GM18499 (cell line): ENCODE results near the gene BAIAP3.
"Not testable (repeated sequence)": the region's sequence is repeated elsewhere in the genome, so short reads cannot be mapped to it uniquely, and the experiment has no call there.

Source experiments
- ATAC-seq: cut with Tn5 transposase; IDR thresholded peaks from one replicate; pipeline ENCODE4 v1.9.1; 2021; ENCODE audit warnings: moderate number of reproducible peaks; ENCODE audit not compliant: insufficient read depth, unreplicated experiment

The BAIAP3 gene, protein sequence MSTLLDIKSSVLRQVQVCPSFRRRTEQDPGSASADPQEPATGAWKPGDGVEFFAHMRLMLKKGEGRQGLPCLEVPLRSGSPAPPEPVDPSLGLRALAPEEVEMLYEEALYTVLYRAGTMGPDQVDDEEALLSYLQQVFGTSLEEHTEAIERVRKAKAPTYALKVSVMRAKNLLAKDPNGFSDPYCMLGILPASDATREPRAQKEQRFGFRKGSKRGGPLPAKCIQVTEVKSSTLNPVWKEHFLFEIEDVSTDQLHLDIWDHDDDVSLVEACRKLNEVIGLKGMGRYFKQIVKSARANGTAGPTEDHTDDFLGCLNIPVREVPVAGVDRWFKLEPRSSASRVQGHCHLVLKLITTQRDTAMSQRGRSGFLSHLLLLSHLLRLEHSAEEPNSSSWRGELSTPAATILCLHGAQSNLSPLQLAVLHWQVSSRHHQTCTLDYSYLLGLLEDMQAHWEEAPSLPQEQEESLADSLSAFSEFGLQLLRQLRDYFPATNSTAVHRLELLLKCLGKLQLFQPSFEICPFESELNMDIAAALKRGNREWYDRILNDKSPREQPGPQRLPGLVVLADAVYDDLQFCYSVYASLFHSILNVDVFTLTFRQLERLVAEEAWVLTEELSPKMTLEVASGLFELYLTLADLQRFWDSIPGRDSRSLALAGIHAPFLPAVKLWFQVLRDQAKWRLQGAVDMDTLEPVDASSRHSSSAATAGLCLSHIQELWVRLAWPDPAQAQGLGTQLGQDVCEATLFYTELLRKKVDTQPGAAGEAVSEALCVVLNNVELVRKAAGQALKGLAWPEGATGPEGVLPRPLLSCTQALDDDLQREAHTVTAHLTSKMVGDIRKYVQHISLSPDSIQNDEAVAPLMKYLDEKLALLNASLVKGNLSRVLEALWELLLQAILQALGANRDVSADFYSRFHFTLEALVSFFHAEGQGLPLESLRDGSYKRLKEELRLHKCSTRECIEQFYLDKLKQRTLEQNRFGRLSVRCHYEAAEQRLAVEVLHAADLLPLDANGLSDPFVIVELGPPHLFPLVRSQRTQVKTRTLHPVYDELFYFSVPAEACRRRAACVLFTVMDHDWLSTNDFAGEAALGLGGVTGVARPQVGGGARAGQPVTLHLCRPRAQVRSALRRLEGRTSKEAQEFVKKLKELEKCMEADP

GRCh38 chr16:1333149-1333812 lies at the start of gene BAIAP3:
TSS of gene BAIAP3 (plus strand) at chr16:1333645. CDS start at chr16:1338550, 4,905 bp downstream.
- ATAC-seq = no peak

DNA sequence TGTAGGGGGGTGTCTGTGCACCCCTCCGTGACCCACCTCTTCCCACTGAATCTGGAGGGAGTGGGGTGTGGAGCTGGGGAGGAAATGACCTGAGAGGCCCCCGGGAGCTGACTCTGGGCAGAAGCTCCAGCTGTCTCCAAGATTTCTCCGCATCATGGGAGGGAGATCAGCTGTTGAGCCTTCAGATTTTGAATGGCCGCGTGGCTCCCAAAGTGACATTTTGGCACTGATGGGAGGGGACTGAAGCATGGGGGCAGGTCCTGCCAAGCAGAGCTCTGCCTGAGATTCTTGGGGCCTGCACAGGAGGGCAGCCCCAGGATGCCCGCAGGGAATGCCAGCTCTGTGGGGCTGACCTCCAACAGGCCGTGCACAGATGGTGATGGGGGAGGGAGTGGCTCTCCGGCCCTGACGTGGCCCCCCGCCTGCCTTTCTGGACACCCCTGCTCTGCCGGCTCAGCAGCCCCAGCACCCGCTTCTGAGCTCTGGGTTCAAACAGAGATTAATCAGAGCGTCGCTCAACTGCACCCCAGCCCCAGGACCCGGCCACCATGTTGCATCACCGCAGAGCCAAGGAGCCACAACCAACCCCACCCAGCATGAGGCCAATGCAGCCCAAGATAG lies 49.3 kb upstream of the BAIAP3 start:
- no peak for ATAC-seq

DNA sequence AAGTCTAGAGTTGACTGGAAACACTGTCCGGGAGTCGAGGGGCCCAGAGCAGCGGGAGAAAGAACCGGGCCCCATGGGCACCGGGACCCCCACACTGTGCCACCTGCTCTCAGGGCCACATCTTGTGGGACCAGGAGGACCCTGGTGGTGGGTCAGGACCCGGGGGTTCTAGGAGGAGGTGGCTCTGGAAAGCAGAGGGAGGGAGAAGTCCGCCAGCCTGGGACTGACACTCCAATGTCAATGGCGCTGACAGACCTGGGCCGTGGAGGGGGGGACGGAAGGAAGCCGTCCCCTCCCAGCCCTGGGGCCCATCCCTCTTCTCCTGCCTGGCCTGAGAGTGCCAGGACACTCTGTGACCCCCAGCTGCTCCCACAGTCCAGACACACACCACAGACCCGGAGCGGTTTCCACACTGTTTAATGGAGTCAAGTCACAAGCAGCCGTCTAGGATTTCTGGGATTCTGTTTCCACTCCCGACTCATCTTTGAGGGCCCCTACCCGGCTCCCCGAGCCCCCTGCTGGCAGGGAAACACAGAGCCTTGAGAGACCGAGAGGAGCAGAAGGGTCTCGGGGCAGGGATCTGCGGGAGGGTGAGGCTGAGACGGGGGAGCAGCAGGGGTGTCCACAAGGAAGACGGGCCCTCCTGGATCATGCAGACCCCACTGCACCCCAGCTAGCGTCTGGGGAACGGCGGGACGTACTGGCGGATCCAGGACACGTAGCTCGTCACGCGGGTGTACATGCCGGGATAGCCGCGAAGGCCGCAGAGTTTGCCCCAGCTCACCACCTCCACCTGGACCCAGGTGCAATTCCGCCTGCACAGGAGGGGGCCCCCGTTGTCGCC lies 47.6 kb upstream of the BAIAP3 start:
- no peak for ATAC-seq

DNA sequence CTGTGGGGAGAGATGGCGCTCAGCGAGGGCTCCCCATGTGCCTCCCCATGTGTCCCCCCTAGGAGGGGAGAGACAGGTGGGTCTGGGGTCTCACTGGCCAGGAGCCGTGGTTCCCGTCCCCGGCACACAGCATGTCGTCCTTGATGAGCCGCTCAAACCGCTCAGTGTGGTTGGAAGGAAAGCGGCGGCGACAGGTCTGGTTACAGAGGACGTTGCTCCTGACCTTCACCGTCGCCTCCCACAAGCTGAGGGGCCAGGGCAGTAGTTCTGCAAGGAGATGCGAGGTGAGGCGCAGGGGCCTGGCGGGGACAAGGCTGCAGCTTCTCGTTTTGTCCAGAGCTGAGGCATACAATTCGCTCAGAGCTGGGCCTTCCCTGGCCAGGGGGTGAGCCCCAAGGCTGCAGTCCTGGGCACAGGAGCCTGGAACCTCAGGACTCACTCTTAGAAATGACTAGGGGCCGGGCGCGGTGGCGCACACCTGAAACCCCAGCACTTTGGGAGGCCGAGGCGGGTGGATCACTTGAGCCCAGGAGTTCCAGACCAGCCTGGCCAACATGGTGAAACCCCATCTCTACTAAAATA lies 46.8 kb upstream of the BAIAP3 start:
- ATAC-seq = no peak

GRCh38 chr16:1287982-1288670 lies 45.3 kb upstream of the BAIAP3 start:
- no peak for ATAC-seq

DNA sequence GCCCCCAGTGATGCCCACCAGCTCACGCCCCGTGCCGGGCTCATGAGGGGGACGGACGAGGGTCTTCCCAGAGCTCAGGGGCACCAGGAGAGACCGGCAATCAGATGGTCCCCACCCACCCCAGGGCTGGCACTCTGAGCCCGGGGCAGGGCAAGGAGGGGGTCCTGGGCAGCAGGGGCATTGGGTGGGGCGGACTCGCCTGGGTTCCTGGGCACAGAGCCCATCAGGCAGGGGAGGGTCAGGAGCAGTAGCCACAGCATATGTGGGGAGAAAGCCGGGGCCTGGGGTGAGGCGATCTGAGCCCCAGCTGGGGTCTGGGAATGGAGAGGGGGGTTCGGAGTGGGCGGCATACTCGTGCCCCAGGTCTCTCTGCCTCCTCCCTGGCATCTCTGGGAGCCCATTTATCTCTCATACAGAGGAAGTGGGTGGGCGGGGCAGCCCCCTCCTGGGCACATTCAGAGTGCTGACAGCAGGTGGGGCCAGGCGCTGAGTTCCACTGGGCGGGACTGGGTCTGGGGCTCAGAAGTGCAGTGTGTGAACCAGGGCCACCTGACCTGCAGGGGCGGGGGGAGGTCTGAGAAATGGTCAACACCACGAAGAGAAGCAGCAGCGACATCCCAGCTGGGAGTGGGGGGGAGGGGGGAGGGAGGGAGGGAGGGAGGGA lies 44.5 kb upstream of the BAIAP3 start:
- ATAC-seq = no peak

GRCh38 chr16:1289477-1289866 lies 44.0 kb upstream of the BAIAP3 start:
- ATAC-seq = no peak

GRCh38 chr16:1290063-1290501 lies 43.4 kb upstream of the BAIAP3 start:
- ATAC-seq = no peak

GRCh38 chr16:1290860-1291575 lies 42.4 kb upstream of the BAIAP3 start:
- no peak for ATAC-seq

DNA sequence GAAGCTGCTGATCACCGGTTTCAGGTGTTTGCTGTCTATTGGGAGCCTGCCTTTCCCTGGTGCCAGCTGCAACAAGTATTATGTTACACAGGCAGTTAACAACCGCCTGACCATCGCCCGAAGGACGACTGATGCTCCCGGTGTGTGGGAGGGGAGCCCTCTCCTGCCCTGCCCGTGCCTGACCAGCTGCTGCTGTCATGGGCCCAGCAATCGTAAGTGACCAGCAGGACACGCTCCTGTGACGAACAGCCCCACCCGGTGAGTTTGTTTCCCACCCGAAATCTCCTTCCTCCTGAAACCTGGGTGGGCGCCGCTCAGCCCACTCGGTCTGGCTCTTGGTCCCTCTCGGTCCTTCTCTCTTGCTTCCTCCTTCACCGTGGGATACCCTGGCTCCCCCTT lies 41.9 kb upstream of the BAIAP3 start:
- no peak for ATAC-seq

DNA sequence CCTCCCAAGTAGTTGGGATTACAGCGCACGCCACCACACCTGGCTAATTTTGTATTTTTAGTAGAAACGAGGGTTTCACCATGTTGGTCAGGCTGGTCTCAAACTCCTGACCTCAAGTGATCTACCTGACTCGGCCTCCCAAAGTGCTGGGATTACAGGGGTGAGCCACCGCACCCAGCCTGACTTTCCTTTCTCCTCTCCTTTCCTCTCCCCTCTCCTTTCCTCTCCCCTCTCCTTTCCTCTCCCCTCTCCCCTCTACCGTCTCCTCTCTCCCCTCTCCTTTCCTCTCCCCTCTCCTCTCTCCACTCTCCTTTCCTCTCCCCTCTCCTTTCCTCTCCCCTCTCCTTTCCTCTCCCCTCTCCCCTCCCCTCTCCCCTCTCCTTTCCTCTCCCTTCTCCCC lies 41.2 kb upstream of the BAIAP3 start:
- not testable (repeated sequence) for ATAC-seq

DNA sequence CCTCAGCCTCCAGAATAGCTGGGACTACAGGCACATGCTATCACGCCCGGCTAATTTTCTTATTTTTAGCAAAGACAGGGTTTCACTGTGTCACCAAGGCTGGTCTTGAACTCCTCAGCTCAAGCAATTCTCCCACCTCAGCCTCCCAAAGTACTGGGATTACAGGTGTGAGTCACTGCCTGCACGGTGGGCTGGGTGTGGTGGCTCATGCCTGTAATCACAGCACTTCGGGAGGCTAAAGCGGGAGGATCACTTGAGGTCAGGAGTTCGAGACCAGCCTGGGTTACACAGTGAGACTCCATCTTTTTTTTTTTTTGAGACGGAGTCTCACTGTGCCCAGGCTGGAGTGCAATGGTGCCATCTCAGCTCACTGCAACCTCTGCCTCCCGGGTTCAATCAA lies 40.6 kb upstream of the BAIAP3 start:
- ATAC-seq = not testable (repeated sequence)

DNA sequence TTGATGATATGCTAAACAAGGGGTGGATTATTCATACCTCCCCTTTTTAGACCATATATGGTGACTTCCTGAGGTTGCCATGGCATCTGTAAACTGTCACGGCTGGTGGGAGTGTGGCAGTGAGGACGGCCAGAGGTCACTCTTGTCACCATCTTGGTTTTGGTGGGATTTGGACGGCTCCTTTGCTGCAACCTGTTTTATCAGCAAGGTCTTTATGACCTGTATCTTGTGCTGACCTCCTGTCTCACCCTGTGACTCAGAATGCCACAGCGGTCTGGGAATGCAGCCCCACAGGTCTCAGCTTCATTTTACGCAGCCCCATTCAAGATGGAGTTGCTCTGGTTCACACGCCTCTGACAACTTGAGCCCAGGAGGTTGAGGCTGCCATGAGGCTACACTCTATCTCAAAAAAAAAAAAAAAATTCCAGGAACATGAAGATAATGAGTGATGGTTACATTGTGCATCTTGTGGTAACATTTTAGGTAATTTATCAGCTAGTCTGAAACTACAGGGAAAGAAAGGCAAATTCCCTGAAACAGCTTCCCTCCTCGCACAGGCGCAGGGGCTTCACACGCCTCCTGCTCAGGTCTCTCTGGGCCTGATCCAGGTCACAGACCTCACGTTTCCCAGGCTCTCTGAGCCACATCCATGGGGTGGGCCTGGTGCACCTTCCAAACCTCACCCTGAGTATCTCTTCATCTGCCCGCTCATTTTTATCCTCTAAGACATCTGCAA lies 39.4 kb upstream of the BAIAP3 start:
- ATAC-seq = no peak

DNA sequence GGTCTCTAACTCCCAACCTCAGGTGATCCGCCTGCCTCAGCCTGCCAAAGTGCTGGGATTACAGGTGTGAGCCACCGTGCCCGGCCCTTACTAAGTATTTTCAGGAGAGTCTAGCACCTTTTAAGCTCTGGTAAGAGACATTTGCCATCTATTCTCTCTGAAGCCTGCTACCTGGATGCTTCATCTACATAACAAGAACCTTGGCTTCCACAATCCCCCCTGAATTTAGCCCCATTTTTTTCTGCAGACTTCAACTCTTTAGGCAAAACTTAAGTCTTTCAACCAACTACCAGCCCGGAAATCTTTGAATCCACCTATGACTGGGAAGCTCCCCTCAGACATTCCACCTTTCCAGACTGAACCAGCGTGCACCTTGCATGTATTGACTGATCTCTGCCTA lies 38.0 kb upstream of the BAIAP3 start:
- ATAC-seq = no peak

DNA sequence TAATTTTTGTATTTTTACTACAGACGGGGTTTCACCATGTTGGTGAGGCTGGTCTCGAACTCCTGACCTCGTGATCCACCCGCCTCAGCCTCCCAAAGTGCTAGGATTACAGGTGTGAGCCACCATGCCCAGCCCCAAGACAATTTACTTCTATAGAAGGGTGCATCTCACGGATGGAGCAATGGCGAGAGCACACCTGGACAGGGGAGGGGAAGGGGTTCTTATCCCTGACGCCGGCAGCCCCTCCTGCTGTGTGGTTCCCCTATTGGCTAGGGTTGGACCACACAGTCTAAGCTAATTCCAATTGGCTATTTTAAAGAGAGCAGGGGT lies 36.8 kb upstream of the BAIAP3 start:
- ATAC-seq = not testable (repeated sequence)

GRCh38 chr16:1297018-1297696 lies 36.3 kb upstream of the BAIAP3 start:
- ATAC-seq = no peak
